ES-I3 (cell line): ENCODE data around the gene KLHL25.

Source experiments
- H3K36me3 ChIP-seq: 2 replicates; pipeline ENCODE4 v1.6.1; 2013; ENCODE audit warnings: mild to moderate bottlenecking, low read length, control low read depth, moderate library complexity; ENCODE audit not compliant: insufficient read depth
- H3K4me1 ChIP-seq: 2 replicates; pipeline ENCODE4 v1.6.1; 2013; ENCODE audit warnings: mild to moderate bottlenecking, control low read depth, low read length; ENCODE audit not compliant: insufficient read depth
- H3K9ac ChIP-seq: 2 replicates; pipeline ENCODE4 v1.6.1; 2013; ENCODE audit warnings: low read depth, mild to moderate bottlenecking, low read length, moderate library complexity
- H3K9me3 ChIP-seq: 2 replicates; pipeline ENCODE4 v1.6.1; 2013; ENCODE audit warnings: mild to moderate bottlenecking, low read length, moderate library complexity; ENCODE audit not compliant: control insufficient read depth, insufficient read depth

KLHL25 gene

GRCh38 chr15:85793641-85794597 lies 806 bp downstream of the KLHL25 start:
- Histone ChIP-seq H3K36me3 (no peaks in the 10 kb centered on the region), H3K4me1 (peaks cover 9% of the 10 kb centered on the region), H3K9me3 (no peaks in the 10 kb centered on the region), H3K9ac (peak overlapping the region; percentile 91)

DNA sequence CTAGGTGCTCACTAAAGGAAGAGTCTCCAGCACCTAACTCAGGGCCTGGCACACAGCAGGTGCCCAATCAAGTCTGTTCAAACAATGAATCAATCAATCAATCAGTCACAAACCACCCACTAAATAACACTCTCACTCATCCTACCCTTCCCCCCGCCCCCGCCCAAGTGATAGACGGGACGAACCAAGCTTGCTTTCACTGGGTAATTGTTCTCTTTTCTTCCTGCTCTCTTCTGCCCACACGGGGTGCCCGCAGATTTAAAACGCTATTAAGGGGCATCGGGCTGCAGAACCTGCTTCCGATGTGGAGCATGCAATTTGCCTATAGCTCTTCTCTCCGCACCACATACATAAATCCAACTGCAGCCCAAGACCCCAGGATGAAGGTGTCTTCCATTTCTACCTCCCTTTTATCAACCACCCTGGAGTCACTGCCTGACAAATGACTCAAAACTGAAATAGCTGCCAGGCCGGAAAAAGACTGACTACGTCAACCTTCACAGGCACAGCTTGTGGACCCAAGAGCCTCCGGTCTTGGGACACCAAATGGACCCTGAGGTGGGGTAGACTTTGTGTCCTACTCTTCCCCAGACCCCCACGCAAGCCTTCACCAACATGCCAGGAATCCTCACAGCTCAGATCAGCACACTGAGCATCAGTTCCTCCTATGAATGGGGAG lies 1.7 kb downstream of the KLHL25 start:
- Histone ChIP-seq H3K4me1 (peaks cover 9% of the 10 kb centered on the region), H3K9ac (peak overlapping the region; percentile 91; the same call in 1 of the 2 replicates), H3K36me3 (no peaks in the 10 kb centered on the region), H3K9me3 (no peaks in the 10 kb centered on the region)

- Histone ChIP-seq H3K36me3 (no peaks in the 10 kb centered on the region), H3K9me3 (no peaks in the 10 kb centered on the region), H3K4me1 (peaks cover 9% of the 10 kb centered on the region), H3K9ac (no peak overlapping the region)
Measured at GRCh38 chr15:85792102-85792731, 2.5 kb downstream of the KLHL25 start.

DNA sequence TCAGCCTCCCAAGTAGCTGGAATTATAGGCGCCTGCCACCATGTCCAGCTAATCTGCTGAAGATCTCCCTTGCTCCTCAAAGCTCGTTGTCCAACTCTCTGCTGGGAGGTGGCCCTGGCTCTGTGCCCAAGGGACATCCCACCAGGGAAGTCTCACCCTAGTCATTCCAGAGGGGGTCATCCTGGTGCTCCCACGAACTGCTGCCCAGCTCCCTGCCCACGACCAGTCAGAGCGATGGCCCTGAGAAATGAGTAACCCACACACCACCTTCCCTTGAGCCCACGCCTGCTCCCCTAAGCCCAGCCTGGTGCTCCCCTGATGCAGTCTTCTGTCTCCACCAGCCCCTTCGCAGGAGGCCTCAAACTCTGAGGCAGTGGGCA lies 5.2 kb downstream of the KLHL25 start:
- H3K36me3 ChIP-seq: no peaks in the 10 kb centered on the region
- H3K4me1 ChIP-seq: peaks cover 20% of the 10 kb centered on the region
- H3K9me3 ChIP-seq: no peaks in the 10 kb centered on the region
- H3K9ac ChIP-seq: no peak overlapping the region

DNA sequence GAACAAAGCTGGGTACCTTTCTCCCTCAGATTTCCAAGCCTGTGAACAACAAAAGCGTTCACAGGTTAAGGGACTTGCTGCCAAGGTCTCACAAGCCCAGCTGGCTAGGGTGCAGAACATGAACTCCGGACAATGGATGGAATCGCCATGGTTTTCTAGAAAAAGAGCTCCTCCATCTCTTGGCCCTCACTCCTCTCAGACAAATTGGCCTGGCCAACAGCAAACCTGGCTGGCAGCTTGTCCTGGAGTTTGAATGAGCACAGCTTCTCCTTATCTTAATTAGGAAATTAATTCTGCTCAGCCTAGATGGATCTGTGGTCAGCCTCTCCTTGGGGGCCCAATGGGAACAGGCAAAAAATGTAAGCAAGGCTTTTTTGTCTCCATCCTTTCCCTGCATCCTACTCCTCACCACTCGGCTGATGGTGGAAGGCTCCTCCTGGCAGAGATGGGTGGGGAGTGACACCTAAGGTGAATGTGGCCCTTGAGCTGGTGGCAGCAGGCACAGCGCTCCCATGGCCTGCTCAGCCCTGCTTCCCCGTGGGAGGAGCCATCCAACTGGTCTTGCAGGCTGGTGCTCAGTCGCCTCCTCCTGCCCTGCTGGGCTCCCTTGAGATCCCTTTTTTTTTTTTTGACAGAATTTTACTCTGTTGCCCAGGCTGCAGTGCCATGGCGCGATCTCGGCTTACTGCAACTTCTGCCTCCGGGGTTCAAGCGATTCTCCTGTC lies 5.8 kb downstream of the KLHL25 start:
- H3K9me3 ChIP-seq: no peaks in the 10 kb centered on the region
- no peaks in the 10 kb centered on the region for H3K36me3 ChIP-seq
- H3K9ac ChIP-seq: no peak overlapping the region
- peaks cover 20% of the 10 kb centered on the region for H3K4me1 ChIP-seq

GRCh38 chr15:85786781-85787114 lies 8.0 kb downstream of the KLHL25 start:
- no peaks in the 10 kb centered on the region for H3K9me3 ChIP-seq
- peaks cover 14% of the 10 kb centered on the region for H3K4me1 ChIP-seq
- no peaks in the 10 kb centered on the region for H3K36me3 ChIP-seq
- no peak overlapping the region for H3K9ac ChIP-seq

DNA sequence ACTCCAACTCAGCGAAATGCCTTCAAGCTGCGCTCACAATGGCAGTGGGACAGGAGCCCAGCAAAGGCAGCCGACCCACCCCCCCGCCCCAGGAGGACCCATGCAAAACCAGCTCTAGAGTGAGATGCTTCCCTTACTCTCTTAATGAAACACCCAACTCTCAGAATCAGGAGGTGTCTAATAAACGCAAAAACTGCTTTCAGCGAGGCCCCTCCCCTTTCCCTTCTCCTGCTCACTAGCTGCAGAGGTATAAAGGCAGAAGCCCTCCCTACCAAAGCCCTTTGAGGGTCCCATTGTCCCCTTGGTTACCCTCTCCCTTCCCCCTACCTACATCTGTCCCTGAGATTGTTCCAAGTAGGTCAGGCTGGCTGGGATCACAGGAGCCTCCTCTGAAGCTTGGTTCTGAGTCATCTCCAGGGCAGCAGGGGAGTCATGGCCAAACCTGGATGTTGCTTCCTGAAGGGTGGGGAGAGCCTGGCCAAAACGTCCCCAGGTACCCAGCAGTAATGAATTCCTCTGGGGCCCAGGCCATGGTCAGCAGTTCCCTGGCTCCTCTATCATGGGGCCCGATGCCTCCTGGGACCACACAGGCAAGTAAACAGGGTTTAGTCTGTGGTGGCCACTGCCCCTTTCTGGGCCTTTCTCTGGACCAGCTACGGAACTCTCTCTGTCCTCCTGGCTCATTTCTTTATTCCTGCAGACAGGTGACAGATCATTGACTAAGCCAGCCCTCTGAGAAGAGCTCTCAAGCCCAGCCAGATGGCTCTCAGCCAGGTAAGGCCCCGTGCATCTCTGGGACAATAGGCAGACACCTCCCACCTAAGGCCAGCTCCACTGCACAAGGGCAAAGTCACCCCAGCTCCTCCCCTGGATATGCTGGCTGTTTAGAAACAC lies 8.6 kb downstream of the KLHL25 start:
- Histone ChIP-seq H3K36me3 (no peaks in the 10 kb centered on the region), H3K4me1 (peaks cover 14% of the 10 kb centered on the region), H3K9me3 (no peaks in the 10 kb centered on the region), H3K9ac (no peak overlapping the region)

DNA sequence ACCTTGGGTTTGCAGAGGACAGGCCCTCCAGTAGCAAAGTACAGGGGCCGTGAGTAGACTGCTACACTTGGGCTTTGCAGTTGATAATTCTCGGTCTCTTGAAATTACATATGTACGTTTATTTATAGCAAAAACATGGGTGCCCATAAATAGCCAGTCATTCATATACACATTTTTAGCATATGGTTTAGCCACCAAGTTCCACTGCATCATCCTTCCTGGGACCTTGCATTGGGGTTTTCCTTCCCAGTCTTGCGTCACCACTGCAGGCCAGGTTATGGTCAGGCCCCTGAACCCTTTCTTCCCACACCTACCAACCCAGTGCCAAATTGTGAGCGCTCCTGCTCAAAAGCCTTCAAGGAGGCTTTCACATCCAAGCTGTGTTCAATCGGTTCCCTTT lies 12.7 kb downstream of the KLHL25 start:
- H3K9me3 ChIP-seq: no peaks in the 10 kb centered on the region
- peaks cover 14% of the 10 kb centered on the region for H3K4me1 ChIP-seq
- H3K36me3 ChIP-seq: no peaks in the 10 kb centered on the region
- H3K9ac ChIP-seq: no peak overlapping the region

GRCh38 chr15:85781099-85781498 lies 13.6 kb downstream of the KLHL25 start:
- no peak overlapping the region for H3K9ac ChIP-seq
- H3K36me3 ChIP-seq: no peaks in the 10 kb centered on the region
- H3K4me1 ChIP-seq: peaks cover 7% of the 10 kb centered on the region
- H3K9me3 ChIP-seq: no peaks in the 10 kb centered on the region

GRCh38 chr15:85780225-85780985 lies 14.3 kb downstream of the KLHL25 start:
- Histone ChIP-seq H3K9ac (no peak overlapping the region), H3K9me3 (no peaks in the 10 kb centered on the region), H3K36me3 (no peaks in the 10 kb centered on the region), H3K4me1 (peaks cover 2% of the 10 kb centered on the region; the same call in 1 of the 2 replicates)

DNA sequence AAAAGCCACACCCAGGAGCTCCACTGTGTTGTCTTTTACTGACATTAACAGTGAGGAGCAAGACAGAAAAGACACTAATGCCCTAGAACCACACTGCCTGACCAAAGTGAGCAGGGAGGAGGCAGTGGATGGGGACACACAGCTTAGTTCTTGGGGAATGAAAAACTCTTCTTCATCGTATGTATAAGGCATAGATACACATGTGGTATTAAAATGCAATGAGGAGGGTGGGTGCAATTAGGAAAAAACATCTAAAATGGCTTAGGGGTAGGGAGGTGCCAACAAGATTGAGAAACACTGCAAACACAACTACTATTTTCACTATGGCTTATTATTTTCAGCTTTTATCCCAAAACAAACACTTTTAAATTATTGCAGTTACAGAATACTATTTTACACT lies 15.5 kb downstream of the KLHL25 start:
- Histone ChIP-seq H3K9me3 (no peaks in the 10 kb centered on the region), H3K4me1 (no peaks in the 10 kb centered on the region; the same call in 1 of the 2 replicates), H3K36me3 (no peaks in the 10 kb centered on the region), H3K9ac (no peak overlapping the region)

DNA sequence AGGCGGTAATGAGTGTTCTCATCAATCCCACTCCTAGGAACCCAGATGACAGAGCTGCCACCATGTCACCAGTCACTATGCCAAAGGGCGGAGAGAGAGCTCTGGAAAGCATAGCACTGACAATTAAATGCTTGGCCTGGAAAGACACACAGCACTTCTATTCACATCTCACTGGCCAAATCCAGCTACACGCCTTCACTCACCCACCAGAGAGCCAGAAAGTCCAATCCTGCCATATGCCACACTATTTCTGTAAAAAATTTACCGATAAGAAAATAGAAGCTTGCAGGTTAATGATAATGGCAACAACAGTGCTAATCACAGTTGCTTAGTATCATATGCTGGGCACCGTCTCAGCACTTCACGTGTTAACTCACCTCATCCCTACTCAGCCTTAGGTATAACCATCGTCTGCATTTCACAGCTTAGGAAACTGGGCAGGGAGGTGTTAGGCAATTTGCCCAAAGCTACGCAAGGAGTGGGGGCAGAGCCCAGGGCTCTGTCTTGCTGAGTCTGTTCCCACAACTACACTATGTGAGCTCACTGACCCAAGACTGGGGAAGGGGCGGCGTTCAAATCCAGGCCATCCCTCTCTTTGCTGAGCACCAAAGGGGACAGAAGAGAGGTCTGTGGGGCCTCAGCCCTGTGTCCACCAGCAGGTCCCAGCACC lies 16.5 kb downstream of the KLHL25 start:
- Histone ChIP-seq H3K9me3 (no peaks in the 10 kb centered on the region), H3K36me3 (no peaks in the 10 kb centered on the region), H3K9ac (no peak overlapping the region), H3K4me1 (no peaks in the 10 kb centered on the region; the same call in 1 of the 2 replicates)
